ENCODE measurements around the gene ZEB2. TPM values are rescaled to one million over a fixed set of nuclear protein-coding genes. Genes with fewer than 3 reads are reported as not detected.

Gene ZEB2
- total and polyA plus RNA-seq, 8 donors, result 10.7 to 161 (median 43.1) TPM

- no peak for TF ChIP-seq POLR2AphosphoS5 (IDR thresholded peaks at IDR 0.05)
- no peak for TF ChIP-seq POLR2A (IDR thresholded peaks at IDR 0.05)
- no peak for TF ChIP-seq EP300 (IDR thresholded peaks at IDR 0.05)
- no peak for TF ChIP-seq CTCF (IDR thresholded peaks at IDR 0.05)
- Histone ChIP-seq H3K4me1 (peaks cover 0 to 9% (median 4%) of the 10 kb centered on the region in 4 donors), H3K27ac (peak overlapping the region in 2 of 5 donors; percentile 9 to 81), H3K27me3 (no peaks in the 10 kb centered on the region), H3K36me3 (peaks cover 0 to 5% (median 0%) of the 10 kb centered on the region in 4 donors), H3K9me3 (no peaks in the 10 kb centered on the region), H3K4me3 (no peak overlapping the region)
- DNase-seq, result no peak
- 74 to 81% (median 78%) methylated on average over 4 of the region's 4 CpGs for WGBS, 5 donors
- intact Hi-C loops (cut with DNase I; ENCODE audit: low total_unique reads), result no loop called here
These were observed 104.5 kb downstream of the ZEB2 start for GRCh38 chr2:144415386-144415785.

- Histone ChIP-seq H3K4me1 (peaks cover 0 to 9% (median 4%) of the 10 kb centered on the region in 4 donors), H3K27ac (peak overlapping the region in 4 of 5 donors; percentile 24 to 81 (median 58)), H3K27me3 (no peaks in the 10 kb centered on the region), H3K9me3 (no peaks in the 10 kb centered on the region), H3K36me3 (peaks cover 0 to 5% (median 0%) of the 10 kb centered on the region in 4 donors), H3K4me3 (no peak overlapping the region)
- TF ChIP-seq POLR2AphosphoS5 (IDR thresholded peaks at IDR 0.05) (peak in 1 of 3 donors; percentile 20), POLR2A (IDR thresholded peaks at IDR 0.05) (no peak)
- DNase-seq, result no peak
- intact Hi-C loops (cut with DNase I; ENCODE audit: low total_unique reads), result no loop called here
- 77 to 90% (median 84%) methylated on average over 5 of the region's 5 CpGs for WGBS, 5 donors
These were observed 105.5 kb downstream of the ZEB2 start for GRCh38 chr2:144414324-144414845.

DNA sequence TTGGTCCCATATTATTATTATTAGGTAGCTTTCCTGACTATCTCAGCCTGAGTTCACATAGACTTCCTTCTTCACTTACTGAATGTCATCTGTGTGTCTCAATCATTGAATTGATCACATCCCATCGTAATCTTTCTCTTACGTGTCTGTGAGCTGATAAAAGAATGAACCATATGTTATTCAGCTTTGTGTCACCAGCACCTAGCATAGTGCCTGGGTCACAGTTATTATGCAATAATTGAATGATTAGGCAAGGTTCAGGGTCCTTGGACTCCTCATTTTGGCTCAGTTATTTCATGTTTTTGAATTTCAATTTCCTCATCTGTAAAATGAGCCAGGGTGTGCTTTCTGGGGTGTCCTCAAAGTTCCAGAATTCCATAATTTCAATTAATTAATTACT lies 107.2 kb downstream of the ZEB2 start:
- H3K27ac ChIP-seq, result peak overlapping the region in 2 of 5 donors; percentile 57 to 81

GRCh38 chr2:144411473-144411872 lies 108.4 kb downstream of the ZEB2 start:
- no peak for TF ChIP-seq POLR2A (IDR thresholded peaks at IDR 0.05)
- no peak for TF ChIP-seq POLR2AphosphoS5 (IDR thresholded peaks at IDR 0.05)
- TF ChIP-seq EP300 (IDR thresholded peaks at IDR 0.05), result no peak
- TF ChIP-seq CTCF (IDR thresholded peaks at IDR 0.05), result no peak
- intact Hi-C loops (cut with DNase I; ENCODE audit: low total_unique reads), result no loop called here
- H3K27ac ChIP-seq, result peak overlapping the region in 1 of 5 donors; percentile 11
- DNase-seq, result no peak
- no peaks in the 10 kb centered on the region for H3K27me3 ChIP-seq
- no peaks in the 10 kb centered on the region for H3K9me3 ChIP-seq
- WGBS, 5 donors, result 80 to 88% (median 86%) methylated on average over 7 of the region's 7 CpGs
- H3K4me1 ChIP-seq, result peaks cover 0 to 15% (median 5%) of the 10 kb centered on the region in 4 donors
- no peaks in the 10 kb centered on the region for H3K36me3 ChIP-seq
- H3K4me3 ChIP-seq, result no peak overlapping the region

More for the DNA sequence above, 107.2 kb downstream of the ZEB2 start:
- no peak for TF ChIP-seq POLR2A (IDR thresholded peaks at IDR 0.05)
- peak in 1 of 3 donors; percentile 15 for TF ChIP-seq POLR2AphosphoS5 (IDR thresholded peaks at IDR 0.05)
- 75 to 92% (median 83%) methylated on average over 2 of the region's 2 CpGs for WGBS, 5 donors
- H3K9me3 ChIP-seq, result no peaks in the 10 kb centered on the region
- H3K27me3 ChIP-seq, result no peaks in the 10 kb centered on the region
- H3K36me3 ChIP-seq, result peaks cover 0 to 5% (median 0%) of the 10 kb centered on the region in 4 donors
- H3K4me3 ChIP-seq, result no peak overlapping the region
- DNase-seq, result no peak
- intact Hi-C loops (cut with DNase I; ENCODE audit: low total_unique reads), result no loop called here
- H3K4me1 ChIP-seq, result peaks cover 0 to 9% (median 4%) of the 10 kb centered on the region in 4 donors

DNA sequence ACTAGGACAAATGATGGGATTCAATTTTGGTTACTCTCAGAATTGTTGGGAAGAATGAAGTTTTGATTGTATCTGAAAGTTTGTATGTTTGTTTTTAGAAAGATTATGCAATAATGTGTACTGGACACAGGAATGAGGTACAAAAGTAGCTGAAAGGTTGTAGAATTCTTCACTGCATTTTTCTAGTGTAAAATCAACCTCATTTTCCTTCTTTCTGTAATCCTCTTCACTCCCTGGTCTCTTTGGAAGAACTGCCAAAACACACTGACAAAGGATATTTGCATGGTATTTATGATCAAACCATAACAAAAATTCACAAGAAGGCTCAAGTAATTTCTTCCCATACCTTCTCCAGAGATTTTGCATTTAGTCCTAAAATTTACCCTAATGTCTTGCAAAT lies 110.7 kb downstream of the ZEB2 start:
- H3K4me1 ChIP-seq, result peaks cover 0 to 33% (median 6%) of the 10 kb centered on the region in 4 donors
- intact Hi-C loops (cut with DNase I; ENCODE audit: low total_unique reads), result no loop called here
- peaks cover 0 to 5% (median 0%) of the 10 kb centered on the region in 4 donors for H3K36me3 ChIP-seq
- H3K27ac ChIP-seq, result no peak overlapping the region
- no peak overlapping the region for H3K4me3 ChIP-seq
- no peaks in the 10 kb centered on the region for H3K27me3 ChIP-seq
- no peaks in the 10 kb centered on the region for H3K9me3 ChIP-seq
- TF ChIP-seq POLR2A (IDR thresholded peaks at IDR 0.05) (no peak), CTCF (IDR thresholded peaks at IDR 0.05) (no peak), EP300 (IDR thresholded peaks at IDR 0.05) (no peak), POLR2AphosphoS5 (IDR thresholded peaks at IDR 0.05) (no peak)
- no peak for DNase-seq

Measured in stomach (tissue), 9 donors.